ENCODE data around the gene GALNT2.

The GALNT2 gene

DNA sequence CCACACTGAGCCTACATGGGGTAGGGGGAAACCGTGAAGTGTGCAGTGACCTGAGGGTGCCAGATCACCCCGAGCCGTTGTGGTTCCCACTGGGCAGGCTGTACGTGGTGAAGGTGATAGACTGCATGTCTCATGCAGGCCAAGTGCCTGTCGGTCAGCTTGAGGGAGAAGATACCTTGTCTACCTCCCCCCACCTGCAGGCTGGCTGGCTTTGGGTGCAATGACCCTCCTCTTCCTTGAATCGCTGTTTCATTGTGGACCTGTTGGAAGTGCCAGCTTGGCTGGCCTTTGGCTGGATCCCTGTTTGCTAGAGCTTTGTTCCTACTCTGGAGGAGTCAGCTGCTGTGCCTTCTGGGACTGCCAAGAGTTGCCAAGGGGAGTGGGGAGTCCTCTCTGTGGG is 92.5 kb downstream of the GALNT2 start:
- Histone ChIP-seq H3K4me1 (ENCODE audit: control insufficient read depth in 2 of 2, insufficient read depth in 2 of 2, low read length in 2 of 2) (peaks cover 17 to 19% of the 10 kb centered on the region in 2 donors), H3K27me3 (ENCODE audit: control insufficient read depth in 2 of 2, insufficient read depth in 2 of 2, low read length in 2 of 2) (no peaks in the 10 kb centered on the region), H3K36me3 (ENCODE audit: control insufficient read depth in 2 of 2, insufficient read depth in 2 of 2, low read length in 2 of 2) (no peaks in the 10 kb centered on the region), H3K27ac (ENCODE audit: low read depth in 2 of 2, low read length in 2 of 2) (no peak overlapping the region), H3K9ac (ENCODE audit: low read depth in 1 of 2, low read length in 2 of 2) (no peak overlapping the region), H3K4me3 (ENCODE audit: low read length in 2 of 2) (no peak overlapping the region), H3K9me3 (ENCODE audit: control insufficient read depth in 2 of 2, low read length in 2 of 2) (no peaks in the 10 kb centered on the region)

DNA sequence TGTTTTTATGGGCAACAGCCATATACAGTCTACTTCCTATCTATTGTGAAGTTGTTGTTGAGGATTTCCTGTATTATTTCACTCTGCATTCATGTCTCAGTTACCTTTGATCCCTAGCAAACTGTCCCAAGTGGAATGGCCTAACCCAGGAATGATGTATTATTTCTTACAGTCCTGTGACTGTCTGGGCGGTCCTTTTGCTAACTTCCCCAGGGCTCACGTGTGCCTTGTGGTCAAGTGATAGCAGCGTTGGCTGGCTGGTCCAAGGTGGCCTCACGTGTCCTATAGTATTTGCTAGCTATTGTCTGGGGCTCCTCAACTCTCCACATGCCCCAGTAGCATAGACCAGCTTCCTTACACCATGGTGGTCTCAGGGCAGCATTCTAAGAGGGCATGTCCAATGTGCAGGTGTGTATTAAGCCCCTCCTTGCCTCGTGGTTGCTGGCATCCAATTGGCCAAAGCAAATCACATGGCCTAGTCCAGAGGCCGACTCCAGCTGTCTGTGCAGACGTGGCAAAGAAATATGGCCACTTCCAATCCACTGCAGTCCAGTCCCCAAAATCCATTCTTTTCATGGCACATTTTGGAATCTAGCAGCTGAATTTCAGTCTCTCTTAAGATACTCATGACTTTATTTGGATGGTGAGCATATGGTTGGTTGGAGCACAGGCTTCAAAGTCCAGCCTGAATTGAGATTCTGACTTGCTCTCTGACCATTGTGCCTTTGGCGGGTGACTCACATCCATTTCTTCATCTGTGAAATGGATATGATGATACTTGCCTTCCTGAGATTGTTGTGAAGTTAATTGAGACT is 94.1 kb downstream of the GALNT2 start:
- Histone ChIP-seq H3K27ac (ENCODE audit: low read depth in 2 of 2, low read length in 2 of 2) (peak overlapping the region; percentile 13 to 16), H3K36me3 (ENCODE audit: control insufficient read depth in 2 of 2, insufficient read depth in 2 of 2, low read length in 2 of 2) (no peaks in the 10 kb centered on the region), H3K4me1 (ENCODE audit: control insufficient read depth in 2 of 2, insufficient read depth in 2 of 2, low read length in 2 of 2) (peaks cover 17 to 19% of the 10 kb centered on the region in 2 donors), H3K27me3 (ENCODE audit: control insufficient read depth in 2 of 2, insufficient read depth in 2 of 2, low read length in 2 of 2) (no peaks in the 10 kb centered on the region), H3K9me3 (ENCODE audit: control insufficient read depth in 2 of 2, low read length in 2 of 2) (no peaks in the 10 kb centered on the region), H3K9ac (ENCODE audit: low read depth in 1 of 2, low read length in 2 of 2) (no peak overlapping the region), H3K4me3 (ENCODE audit: low read length in 2 of 2) (no peak overlapping the region)

DNA sequence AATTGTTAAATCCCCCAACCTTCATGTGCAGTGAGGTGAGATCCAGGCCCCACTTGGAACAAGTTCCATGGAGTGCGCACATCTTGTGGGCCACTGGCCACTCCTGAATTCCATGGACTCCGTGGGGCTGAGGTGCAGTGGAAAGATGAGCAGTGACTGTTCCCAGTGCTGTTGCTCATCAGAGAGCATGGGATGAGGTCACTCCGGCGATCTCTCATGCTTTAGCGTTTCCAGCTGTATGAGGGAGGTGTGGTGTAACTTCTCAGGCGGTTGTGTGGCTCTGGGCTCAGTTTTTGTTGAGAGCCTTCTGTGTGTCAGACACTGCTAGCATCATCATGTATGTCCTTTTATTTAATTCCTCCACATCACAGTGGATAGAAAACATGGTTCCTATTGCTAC is 96.2 kb downstream of the GALNT2 start:
- Histone ChIP-seq H3K27me3 (ENCODE audit: control insufficient read depth in 2 of 2, insufficient read depth in 2 of 2, low read length in 2 of 2) (no peaks in the 10 kb centered on the region), H3K9ac (ENCODE audit: low read depth in 1 of 2, low read length in 2 of 2) (no peak overlapping the region), H3K4me1 (ENCODE audit: control insufficient read depth in 2 of 2, insufficient read depth in 2 of 2, low read length in 2 of 2) (peaks cover 14 to 16% of the 10 kb centered on the region in 2 donors), H3K9me3 (ENCODE audit: control insufficient read depth in 2 of 2, low read length in 2 of 2) (no peaks in the 10 kb centered on the region), H3K36me3 (ENCODE audit: control insufficient read depth in 2 of 2, insufficient read depth in 2 of 2, low read length in 2 of 2) (no peaks in the 10 kb centered on the region), H3K27ac (ENCODE audit: low read depth in 2 of 2, low read length in 2 of 2) (no peak overlapping the region), H3K4me3 (ENCODE audit: low read length in 2 of 2) (no peak overlapping the region)

DNA sequence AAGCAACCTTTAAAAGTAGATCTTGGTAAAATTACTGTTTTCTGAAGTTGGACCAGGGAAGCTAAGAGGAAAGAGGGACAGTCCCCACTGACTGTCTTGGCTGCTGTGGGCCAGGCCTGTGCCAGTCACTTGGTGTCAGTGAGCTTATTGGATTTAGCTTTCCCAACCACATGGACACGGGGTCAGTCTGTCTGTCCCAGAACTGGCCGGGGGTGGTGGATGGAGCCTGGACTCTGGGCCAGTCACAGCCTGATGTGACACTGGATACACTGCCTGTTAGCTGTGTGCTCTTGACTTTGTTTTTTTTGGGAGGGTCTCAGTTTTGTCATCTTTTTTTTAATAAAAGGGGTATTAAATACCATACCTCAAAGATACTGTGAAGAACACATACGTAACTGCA is 96.7 kb downstream of the GALNT2 start:
- Histone ChIP-seq H3K4me3 (ENCODE audit: low read length in 2 of 2) (no peak overlapping the region), H3K36me3 (ENCODE audit: control insufficient read depth in 2 of 2, insufficient read depth in 2 of 2, low read length in 2 of 2) (no peaks in the 10 kb centered on the region), H3K27me3 (ENCODE audit: control insufficient read depth in 2 of 2, insufficient read depth in 2 of 2, low read length in 2 of 2) (no peaks in the 10 kb centered on the region), H3K9me3 (ENCODE audit: control insufficient read depth in 2 of 2, low read length in 2 of 2) (no peaks in the 10 kb centered on the region), H3K9ac (ENCODE audit: low read depth in 1 of 2, low read length in 2 of 2) (no peak overlapping the region), H3K4me1 (ENCODE audit: control insufficient read depth in 2 of 2, insufficient read depth in 2 of 2, low read length in 2 of 2) (peaks cover 9 to 11% of the 10 kb centered on the region in 2 donors), H3K27ac (ENCODE audit: low read depth in 2 of 2, low read length in 2 of 2) (no peak overlapping the region)

DNA sequence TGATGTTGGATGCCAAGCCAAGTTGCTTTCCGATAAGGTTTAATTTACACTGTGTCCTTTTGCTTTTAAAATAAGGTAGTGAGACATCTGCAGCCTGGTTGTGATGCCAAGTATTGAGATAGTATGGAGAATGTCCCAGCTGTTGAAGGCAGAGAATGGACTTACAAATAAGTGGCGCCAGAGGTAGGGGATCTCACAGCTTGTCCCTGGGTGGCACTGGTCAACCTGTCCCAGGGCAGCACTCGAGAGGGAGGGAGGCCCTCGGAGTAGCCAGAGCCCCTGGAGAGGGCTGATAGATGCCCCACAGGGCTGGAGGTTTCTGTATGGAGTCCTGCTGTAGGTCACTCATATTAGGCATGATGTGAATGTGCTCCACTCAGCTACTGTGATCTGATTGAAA is 98.5 kb downstream of the GALNT2 start:
- Histone ChIP-seq H3K4me1 (ENCODE audit: control insufficient read depth in 2 of 2, insufficient read depth in 2 of 2, low read length in 2 of 2) (no peaks in the 10 kb centered on the region), H3K27me3 (ENCODE audit: control insufficient read depth in 2 of 2, insufficient read depth in 2 of 2, low read length in 2 of 2) (no peaks in the 10 kb centered on the region), H3K27ac (ENCODE audit: low read depth in 2 of 2, low read length in 2 of 2) (no peak overlapping the region), H3K36me3 (ENCODE audit: control insufficient read depth in 2 of 2, insufficient read depth in 2 of 2, low read length in 2 of 2) (no peaks in the 10 kb centered on the region), H3K4me3 (ENCODE audit: low read length in 2 of 2) (no peak overlapping the region), H3K9ac (ENCODE audit: low read depth in 1 of 2, low read length in 2 of 2) (no peak overlapping the region), H3K9me3 (ENCODE audit: control insufficient read depth in 2 of 2, low read length in 2 of 2) (no peaks in the 10 kb centered on the region)

DNA sequence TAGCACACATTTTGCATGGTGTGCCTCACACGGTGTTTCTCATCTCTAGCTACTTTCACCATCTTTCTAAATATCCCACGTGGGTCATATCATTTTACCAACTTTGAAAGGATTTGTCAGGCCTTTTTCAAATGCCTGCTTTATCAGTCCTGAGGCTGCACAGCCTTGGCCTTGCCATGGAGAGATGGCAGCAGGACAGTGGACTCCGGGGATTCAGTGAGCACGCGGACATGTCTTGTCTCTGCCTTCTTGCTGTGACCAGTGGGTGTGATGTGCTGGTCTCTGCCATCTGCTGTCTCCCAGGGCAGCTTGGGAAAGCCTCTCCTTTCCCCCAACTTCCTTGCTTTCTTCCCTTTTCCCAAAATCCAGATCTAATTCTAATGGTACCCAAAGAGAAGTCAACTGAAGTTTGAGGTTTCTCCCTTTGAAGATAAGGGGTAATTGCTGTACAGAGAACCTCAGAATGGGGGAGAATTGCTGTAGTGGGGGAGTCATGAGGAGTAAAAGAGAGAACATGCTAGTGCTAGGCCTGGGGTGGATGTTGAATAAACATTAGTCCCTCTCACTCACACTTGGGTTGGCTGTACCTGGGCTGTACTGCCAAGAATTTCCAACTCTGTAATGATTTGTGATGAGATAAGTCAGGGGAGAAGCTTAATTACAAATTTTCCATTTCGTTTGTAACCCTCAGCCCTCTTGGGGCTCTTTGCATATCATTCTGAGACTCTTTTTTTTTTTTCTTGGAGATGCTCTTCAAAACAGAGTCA is 99.5 kb downstream of the GALNT2 start:
- H3K27me3 ChIP-seq (ENCODE audit: control insufficient read depth in 2 of 2, insufficient read depth in 2 of 2, low read length in 2 of 2) = no peaks in the 10 kb centered on the region
- H3K27ac ChIP-seq (ENCODE audit: low read depth in 2 of 2, low read length in 2 of 2) = no peak overlapping the region
- H3K4me3 ChIP-seq (ENCODE audit: low read length in 2 of 2) = no peak overlapping the region
- H3K9ac ChIP-seq (ENCODE audit: low read depth in 1 of 2, low read length in 2 of 2) = no peak overlapping the region
- H3K9me3 ChIP-seq (ENCODE audit: control insufficient read depth in 2 of 2, low read length in 2 of 2) = no peaks in the 10 kb centered on the region
- H3K4me1 ChIP-seq (ENCODE audit: control insufficient read depth in 2 of 2, insufficient read depth in 2 of 2, low read length in 2 of 2) = no peaks in the 10 kb centered on the region
- no peaks in the 10 kb centered on the region for H3K36me3 ChIP-seq (ENCODE audit: control insufficient read depth in 2 of 2, insufficient read depth in 2 of 2, low read length in 2 of 2)

DNA sequence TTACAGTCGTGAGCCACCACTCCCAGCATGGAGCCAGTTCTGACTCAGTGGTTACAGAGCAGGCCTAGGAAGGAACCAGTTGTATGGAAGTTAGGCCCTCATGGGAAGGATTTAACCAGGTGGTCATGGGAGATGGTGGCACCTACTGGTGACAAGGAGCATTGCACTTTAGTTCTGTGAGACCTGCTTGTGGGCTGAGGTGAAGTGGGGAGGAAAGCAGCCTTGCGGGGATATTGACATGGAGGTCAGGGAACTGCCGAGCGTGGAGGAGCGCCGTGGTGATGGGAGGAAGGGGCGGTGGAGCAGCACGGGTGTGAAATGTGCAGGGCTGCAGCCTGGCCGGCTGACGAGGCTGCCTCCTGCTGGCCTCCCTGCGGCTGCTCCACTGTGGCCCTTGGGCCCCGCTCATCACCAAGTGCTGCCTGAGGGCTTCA is 100.4 kb downstream of the GALNT2 start:
- Histone ChIP-seq H3K36me3 (ENCODE audit: control insufficient read depth in 2 of 2, insufficient read depth in 2 of 2, low read length in 2 of 2) (no peaks in the 10 kb centered on the region), H3K4me3 (ENCODE audit: low read length in 2 of 2) (no peak overlapping the region), H3K27me3 (ENCODE audit: control insufficient read depth in 2 of 2, insufficient read depth in 2 of 2, low read length in 2 of 2) (no peaks in the 10 kb centered on the region), H3K9ac (ENCODE audit: low read depth in 1 of 2, low read length in 2 of 2) (no peak overlapping the region), H3K4me1 (ENCODE audit: control insufficient read depth in 2 of 2, insufficient read depth in 2 of 2, low read length in 2 of 2) (no peaks in the 10 kb centered on the region), H3K27ac (ENCODE audit: low read depth in 2 of 2, low read length in 2 of 2) (no peak overlapping the region), H3K9me3 (ENCODE audit: control insufficient read depth in 2 of 2, low read length in 2 of 2) (no peaks in the 10 kb centered on the region)

DNA sequence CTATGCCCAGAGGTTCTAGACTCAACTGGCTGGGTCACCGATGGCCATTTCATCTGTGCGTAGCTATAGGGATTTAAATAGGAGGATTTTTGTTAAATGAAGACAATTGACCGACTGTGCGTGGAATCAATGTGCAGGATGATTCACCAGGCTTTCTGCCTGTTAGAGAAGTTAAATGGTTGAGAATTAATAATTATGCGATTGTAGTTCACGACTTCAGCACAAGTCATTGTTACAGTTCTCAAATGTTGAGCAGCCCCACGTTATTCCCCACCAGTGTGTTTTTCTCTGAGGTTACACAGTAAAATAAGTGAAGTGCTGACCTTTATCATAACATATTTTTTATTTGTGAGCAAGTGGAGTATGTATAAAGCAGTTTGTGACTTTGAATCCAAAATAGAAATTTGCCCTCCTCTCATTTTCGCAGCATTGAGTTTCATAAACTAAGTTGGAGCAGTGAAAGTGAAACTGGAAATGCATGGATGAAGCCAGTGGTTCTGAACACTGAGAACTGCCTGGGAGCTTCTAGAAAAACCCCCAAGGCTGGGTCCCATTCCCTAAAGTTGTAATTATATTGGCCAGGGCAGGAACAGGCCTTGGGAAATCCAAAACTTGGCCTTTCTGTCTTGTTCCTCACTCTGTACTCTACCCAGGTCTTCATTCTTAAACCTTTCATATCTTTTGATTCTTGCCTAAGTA is 102.6 kb downstream of the GALNT2 start:
- Histone ChIP-seq H3K9me3 (ENCODE audit: control insufficient read depth in 2 of 2, low read length in 2 of 2) (no peaks in the 10 kb centered on the region), H3K4me3 (ENCODE audit: low read length in 2 of 2) (peak overlapping the region; percentile 2 to 28), H3K36me3 (ENCODE audit: control insufficient read depth in 2 of 2, insufficient read depth in 2 of 2, low read length in 2 of 2) (no peaks in the 10 kb centered on the region), H3K27ac (ENCODE audit: low read depth in 2 of 2, low read length in 2 of 2) (peak overlapping the region; percentile 29 to 69), H3K4me1 (ENCODE audit: control insufficient read depth in 2 of 2, insufficient read depth in 2 of 2, low read length in 2 of 2) (peaks cover 0 to 4% of the 10 kb centered on the region in 2 donors), H3K9ac (ENCODE audit: low read depth in 1 of 2, low read length in 2 of 2) (no peak overlapping the region), H3K27me3 (ENCODE audit: control insufficient read depth in 2 of 2, insufficient read depth in 2 of 2, low read length in 2 of 2) (no peaks in the 10 kb centered on the region)

DNA sequence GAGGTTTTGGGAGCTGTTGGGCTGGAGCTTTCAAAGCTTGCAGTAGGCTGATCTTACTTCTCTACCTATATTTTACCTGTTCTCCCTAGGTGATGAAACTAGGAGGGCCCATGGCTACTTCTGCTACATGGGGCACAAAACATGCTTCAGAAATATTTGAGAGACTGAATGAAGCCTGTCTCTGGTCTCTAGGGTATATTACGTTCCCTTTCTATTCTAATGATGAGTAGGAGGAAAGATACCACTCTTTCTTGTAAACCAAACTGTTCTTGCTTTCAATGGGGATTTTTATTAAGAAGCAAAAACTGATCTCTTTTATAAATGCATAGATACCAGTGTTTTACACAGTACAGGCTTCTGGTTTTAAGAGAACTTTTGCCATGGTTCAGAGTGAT is 103.1 kb downstream of the GALNT2 start:
- no peaks in the 10 kb centered on the region for H3K9me3 ChIP-seq (ENCODE audit: control insufficient read depth in 2 of 2, low read length in 2 of 2)
- H3K27me3 ChIP-seq (ENCODE audit: control insufficient read depth in 2 of 2, insufficient read depth in 2 of 2, low read length in 2 of 2) = no peaks in the 10 kb centered on the region
- peaks cover 0 to 9% of the 10 kb centered on the region in 2 donors for H3K4me1 ChIP-seq (ENCODE audit: control insufficient read depth in 2 of 2, insufficient read depth in 2 of 2, low read length in 2 of 2)
- no peaks in the 10 kb centered on the region for H3K36me3 ChIP-seq (ENCODE audit: control insufficient read depth in 2 of 2, insufficient read depth in 2 of 2, low read length in 2 of 2)
- H3K27ac ChIP-seq (ENCODE audit: low read depth in 2 of 2, low read length in 2 of 2) = peak overlapping the region; percentile 29 to 69
- peak overlapping the region in 1 of 2 donors; percentile 28 for H3K4me3 ChIP-seq (ENCODE audit: low read length in 2 of 2)
- H3K9ac ChIP-seq (ENCODE audit: low read depth in 1 of 2, low read length in 2 of 2) = no peak overlapping the region

DNA sequence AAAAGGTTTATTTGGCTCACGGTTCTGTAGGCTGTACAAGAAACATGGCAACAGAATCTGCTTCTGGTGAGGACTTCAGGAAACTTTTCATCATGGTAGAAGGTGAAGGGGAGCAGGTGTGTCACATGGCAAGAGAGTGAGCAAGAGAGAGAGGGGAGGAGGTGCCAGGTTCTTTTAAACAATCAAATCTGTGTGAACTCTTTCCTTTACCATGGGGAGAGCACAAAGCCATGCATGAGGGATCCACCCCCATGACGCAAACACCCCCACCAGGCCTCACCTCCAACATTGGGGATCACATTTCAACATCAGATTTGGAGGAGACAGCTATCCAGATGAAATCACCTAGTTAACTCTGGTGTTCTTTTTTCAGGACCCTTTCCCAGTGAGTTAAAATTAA is 103.6 kb downstream of the GALNT2 start:
- no peak overlapping the region for H3K4me3 ChIP-seq (ENCODE audit: low read length in 2 of 2)
- H3K9me3 ChIP-seq (ENCODE audit: control insufficient read depth in 2 of 2, low read length in 2 of 2) = no peaks in the 10 kb centered on the region
- H3K27ac ChIP-seq (ENCODE audit: low read depth in 2 of 2, low read length in 2 of 2) = no peak overlapping the region
- H3K9ac ChIP-seq (ENCODE audit: low read depth in 1 of 2, low read length in 2 of 2) = no peak overlapping the region
- H3K4me1 ChIP-seq (ENCODE audit: control insufficient read depth in 2 of 2, insufficient read depth in 2 of 2, low read length in 2 of 2) = peaks cover 0 to 13% of the 10 kb centered on the region in 2 donors
- H3K36me3 ChIP-seq (ENCODE audit: control insufficient read depth in 2 of 2, insufficient read depth in 2 of 2, low read length in 2 of 2) = no peaks in the 10 kb centered on the region
- no peaks in the 10 kb centered on the region for H3K27me3 ChIP-seq (ENCODE audit: control insufficient read depth in 2 of 2, insufficient read depth in 2 of 2, low read length in 2 of 2)
